GM12874 (cell line): Measurements from ENCODE around the gene ARHGAP27.

Experiments used
- CTCF ChIP-seq: IDR thresholded peaks from 2 replicates; pipeline ENCODE4 v1.5.1; 2011; ENCODE audit warnings: low read depth, mild to moderate bottlenecking, control low read depth, low read length, moderate library complexity; ENCODE audit not compliant: insufficient read depth

ARHGAP27 gene

GRCh38 chr17:45371414-45372324 is 61.0 kb downstream of the ARHGAP27 start:
- TF ChIP-seq CTCF, result no peak

- TF ChIP-seq CTCF, result no peak
Measured at GRCh38 chr17:45370949-45371413, 61.7 kb downstream of the ARHGAP27 start.

- no peak for TF ChIP-seq CTCF
Measured at GRCh38 chr17:45369421-45369820, 63.2 kb downstream of the ARHGAP27 start.

- TF ChIP-seq CTCF, result no peak
Measured at GRCh38 chr17:45368651-45369050, 64.0 kb downstream of the ARHGAP27 start.

GRCh38 chr17:45367216-45367615 is 65.5 kb downstream of the ARHGAP27 start:
- TF ChIP-seq CTCF, result no peak

- TF ChIP-seq CTCF, result no peak
Measured at GRCh38 chr17:45366691-45367090, 66.0 kb downstream of the ARHGAP27 start.

- TF ChIP-seq CTCF, result no peak
Measured at GRCh38 chr17:45366049-45366448, 66.6 kb downstream of the ARHGAP27 start.
